ENCODE results near the gene ASCL4.

- TF ChIP-seq ELK1 (IDR thresholded peaks at IDR 0.05; ENCODE audit: borderline replicate concordance, low read depth, low read length) (no peak), POLR2A (IDR thresholded peaks at IDR 0.05; ENCODE audit: low read depth, low read length) (no peak), BHLHE40 (IDR thresholded peaks at IDR 0.05; ENCODE audit: low read depth, low read length) (no peak), MXI1 (IDR thresholded peaks at IDR 0.05; ENCODE audit: borderline replicate concordance, low read depth, low read length) (no peak), RFX5 (IDR thresholded peaks at IDR 0.05; ENCODE audit: low read depth, low read length) (no peak), RAD21 (IDR thresholded peaks at IDR 0.05; ENCODE audit: low read length) (no peak), CHD1 (IDR thresholded peaks at IDR 0.05; ENCODE audit: low read depth, low read length) (no peak), SMC3 (IDR thresholded peaks at IDR 0.05; ENCODE audit: low read depth, low read length) (no peak), NFE2L2 (IDR thresholded peaks at IDR 0.05; ENCODE audit: low read depth, low read length) (no peak), USF2 (IDR thresholded peaks at IDR 0.05; ENCODE audit: low read depth, low read length) (no peak)
- TF ChIP-seq, protein P1, sequence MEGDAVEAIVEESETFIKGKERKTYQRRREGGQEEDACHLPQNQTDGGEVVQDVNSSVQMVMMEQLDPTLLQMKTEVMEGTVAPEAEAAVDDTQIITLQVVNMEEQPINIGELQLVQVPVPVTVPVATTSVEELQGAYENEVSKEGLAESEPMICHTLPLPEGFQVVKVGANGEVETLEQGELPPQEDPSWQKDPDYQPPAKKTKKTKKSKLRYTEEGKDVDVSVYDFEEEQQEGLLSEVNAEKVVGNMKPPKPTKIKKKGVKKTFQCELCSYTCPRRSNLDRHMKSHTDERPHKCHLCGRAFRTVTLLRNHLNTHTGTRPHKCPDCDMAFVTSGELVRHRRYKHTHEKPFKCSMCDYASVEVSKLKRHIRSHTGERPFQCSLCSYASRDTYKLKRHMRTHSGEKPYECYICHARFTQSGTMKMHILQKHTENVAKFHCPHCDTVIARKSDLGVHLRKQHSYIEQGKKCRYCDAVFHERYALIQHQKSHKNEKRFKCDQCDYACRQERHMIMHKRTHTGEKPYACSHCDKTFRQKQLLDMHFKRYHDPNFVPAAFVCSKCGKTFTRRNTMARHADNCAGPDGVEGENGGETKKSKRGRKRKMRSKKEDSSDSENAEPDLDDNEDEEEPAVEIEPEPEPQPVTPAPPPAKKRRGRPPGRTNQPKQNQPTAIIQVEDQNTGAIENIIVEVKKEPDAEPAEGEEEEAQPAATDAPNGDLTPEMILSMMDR (conservative IDR thresholded peaks at IDR 0.05; ENCODE audit: low read depth, low read length), result no peak
Measured at GRCh38 chr12:107779077-107779831, 4.8 kb downstream of the ASCL4 start.

Measured in IMR-90 (cell line).